Germinal center (tissue), 1 donor: Measurements from ENCODE around the gene RNF25.

ENCODE experiments used
- DNase-seq: peaks from one replicate; pipeline ENCODE4 v3.0.0; 2012; ENCODE audit warnings: mixed read lengths, low spot score

The RNF25 gene

GRCh38 chr2:218680061-218680460, 8.3 kb upstream of the RNF25 start:
- DNase-seq, result no peak

- no peak for DNase-seq
Measured at GRCh38 chr2:218679119-218679518, 7.3 kb upstream of the RNF25 start.

GRCh38 chr2:218671097-218671653, 627 bp downstream of the RNF25 start:
- no peak for DNase-seq

- no peak for DNase-seq
Measured at GRCh38 chr2:218664653-218665052, 7.1 kb downstream of the RNF25 start.

GRCh38 chr2:218663901-218664300, 7.9 kb downstream of the RNF25 start:
- no peak for DNase-seq

GRCh38 chr2:218662827-218663226, 9.0 kb downstream of the RNF25 start:
- no peak for DNase-seq

- no peak for DNase-seq
Measured at GRCh38 chr2:218662377-218662776, 9.4 kb downstream of the RNF25 start.

- DNase-seq, result peak; percentile 24
Measured at GRCh38 chr2:218659988-218660358, 11.8 kb downstream of the RNF25 start.

- DNase-seq, result peak; percentile 89
Measured at GRCh38 chr2:218659258-218659987, 12.4 kb downstream of the RNF25 start, which contains the start of the genes BCS1L and ZNF142. Gene BCS1L, plus strand, starts transcription at chr2:218659683. Its CDS starts 1,305 bp downstream, at chr2:218660988. Gene ZNF142, minus strand, starts transcription at chr2:218659623. Its CDS starts 3,194 bp downstream, at chr2:218656429.

- DNase-seq, result peak; percentile 68
Measured at GRCh38 chr2:218658671-218659257, 13.0 kb downstream of the RNF25 start.

- DNase-seq, result no peak
Measured at GRCh38 chr2:218655751-218656150, 16.1 kb downstream of the RNF25 start.

GRCh38 chr2:218648787-218649100, 23.1 kb downstream of the RNF25 start:
- DNase-seq, result no peak

- DNase-seq, result peak; percentile 73
Measured at GRCh38 chr2:218648088-218648786, 23.6 kb downstream of the RNF25 start.

- DNase-seq, result no peak
Measured at GRCh38 chr2:218645126-218645525, 26.7 kb downstream of the RNF25 start.

- DNase-seq, result no peak
Measured at GRCh38 chr2:218644721-218645120, 27.1 kb downstream of the RNF25 start.

GRCh38 chr2:218643751-218644310, 28.0 kb downstream of the RNF25 start:
- no peak for DNase-seq

- DNase-seq, result no peak
Measured at GRCh38 chr2:218642786-218643185, 29.0 kb downstream of the RNF25 start.

GRCh38 chr2:218642121-218642656, 29.6 kb downstream of the RNF25 start:
- no peak for DNase-seq

- DNase-seq, result no peak
Measured at GRCh38 chr2:218638372-218638771, 33.4 kb downstream of the RNF25 start.

- DNase-seq, result no peak
Measured at GRCh38 chr2:218635719-218636118, 36.1 kb downstream of the RNF25 start.

GRCh38 chr2:218631837-218632236, 40.0 kb downstream of the RNF25 start:
- no peak for DNase-seq

- DNase-seq, result no peak
Measured at GRCh38 chr2:218627939-218628338, 43.9 kb downstream of the RNF25 start.
